Activated naive CD4-positive, alpha-beta T cell treated with anti-CD3 and anti-CD28 coated beads, Interleukin-2, amount 10 ng/mL, durations not matched to agents 7 days and 5 days (primary cell): ENCODE results near the gene CELA2B.

Experiments used
- CTCF ChIA-PET: fragments of 350-600 bp; sonication (Branson Sonifier 250); formaldehyde crosslinking; loops from one replicate; lab custom pipeline; 2021; ENCODE audit warnings: antibody characterized with exemption; lab: Charles Lee
- DNase-seq: peaks from one replicate; pipeline ENCODE4 v3.0.0-alpha.2; 2020
- H3K27ac Mint-ChIP-seq: one replicate; pipeline ENCODE4 v1.8.0; 2021; ENCODE audit warnings: mild to moderate bottlenecking, moderate library complexity, mixed read lengths
- H3K27me3 Mint-ChIP-seq: one replicate; pipeline ENCODE4 v1.8.0; 2021; ENCODE audit warnings: mild to moderate bottlenecking, mixed read lengths
- H3K36me3 Mint-ChIP-seq: one replicate; pipeline ENCODE4 v1.8.0; 2021; ENCODE audit warnings: mixed read lengths
- H3K4me1 Mint-ChIP-seq: one replicate; pipeline ENCODE4 v1.8.0; 2021; ENCODE audit warnings: mixed read lengths
- H3K4me3 Mint-ChIP-seq: one replicate; pipeline ENCODE4 v1.8.0; 2021; ENCODE audit warnings: mild to moderate bottlenecking, moderate library complexity, mixed read lengths
- H3K9me3 Mint-ChIP-seq: one replicate; pipeline ENCODE4 v1.8.0; 2021; ENCODE audit warnings: mixed read lengths

CELA2B gene

GRCh38 chr1:15436881-15437442, 38.9 kb upstream of the CELA2B start:
- Mint-ChIP-seq H3K9me3 (no peaks in the 10 kb centered on the region), H3K36me3 (no peaks in the 10 kb centered on the region), H3K27ac (no peak overlapping the region), H3K4me1 (no peaks in the 10 kb centered on the region), H3K27me3 (no peaks in the 10 kb centered on the region), H3K4me3 (no peak overlapping the region)
- no peak for DNase-seq
- CTCF ChIA-PET, result interaction anchor here (1.2 to 9.8 kb wide), 2 partner anchors 109 to 113 kb away, joined by 5 to 120 read pairs; no protein-coding TSS in a partner anchor

- H3K36me3 Mint-ChIP-seq, result no peaks in the 10 kb centered on the region
- no peaks in the 10 kb centered on the region for H3K9me3 Mint-ChIP-seq
- no peak overlapping the region for H3K27ac Mint-ChIP-seq
- H3K4me1 Mint-ChIP-seq, result no peaks in the 10 kb centered on the region
- no peak overlapping the region for H3K4me3 Mint-ChIP-seq
- no peak for DNase-seq
- peaks cover 9% of the 10 kb centered on the region for H3K27me3 Mint-ChIP-seq
- CTCF ChIA-PET, result no interaction called here
Measured at GRCh38 chr1:15439325-15439724, 36.6 kb upstream of the CELA2B start.

GRCh38 chr1:15440357-15440756, 35.5 kb upstream of the CELA2B start:
- Mint-ChIP-seq H3K4me1 (no peaks in the 10 kb centered on the region), H3K4me3 (no peak overlapping the region), H3K9me3 (no peaks in the 10 kb centered on the region), H3K27me3 (peaks cover 16% of the 10 kb centered on the region), H3K27ac (no peak overlapping the region), H3K36me3 (no peaks in the 10 kb centered on the region)
- CTCF ChIA-PET, result no interaction called here
- DNase-seq, result no peak

GRCh38 chr1:15441247-15441646, 34.7 kb upstream of the CELA2B start:
- Mint-ChIP-seq H3K4me1 (peaks cover 4% of the 10 kb centered on the region), H3K36me3 (no peaks in the 10 kb centered on the region), H3K27ac (no peak overlapping the region), H3K27me3 (peaks cover 19% of the 10 kb centered on the region), H3K4me3 (no peak overlapping the region), H3K9me3 (no peaks in the 10 kb centered on the region)
- DNase-seq, result no peak
- CTCF ChIA-PET, result interaction anchor here (1.0 kb wide), 1 partner anchor 10 kb away, joined by 4 read pairs; no protein-coding TSS in a partner anchor

GRCh38 chr1:15442119-15442518, 33.8 kb upstream of the CELA2B start:
- no peak overlapping the region for H3K27ac Mint-ChIP-seq
- H3K4me1 Mint-ChIP-seq, result peaks cover 4% of the 10 kb centered on the region
- DNase-seq, result no peak
- H3K36me3 Mint-ChIP-seq, result no peaks in the 10 kb centered on the region
- H3K4me3 Mint-ChIP-seq, result no peak overlapping the region
- CTCF ChIA-PET, result no interaction called here
- peaks cover 27% of the 10 kb centered on the region for H3K27me3 Mint-ChIP-seq
- no peaks in the 10 kb centered on the region for H3K9me3 Mint-ChIP-seq

- Mint-ChIP-seq H3K36me3 (no peaks in the 10 kb centered on the region), H3K4me1 (peaks cover 4% of the 10 kb centered on the region), H3K27me3 (peaks cover 31% of the 10 kb centered on the region), H3K9me3 (no peaks in the 10 kb centered on the region), H3K27ac (no peak overlapping the region), H3K4me3 (no peak overlapping the region)
- DNase-seq, result no peak
- CTCF ChIA-PET, result interaction anchor here (1.2 kb wide), 1 partner anchor 10 kb away, joined by 3 read pairs; no protein-coding TSS in a partner anchor
Measured at GRCh38 chr1:15442759-15443158, 33.1 kb upstream of the CELA2B start.

- no peak overlapping the region for H3K4me3 Mint-ChIP-seq
- no peak for DNase-seq
- no peak overlapping the region for H3K27ac Mint-ChIP-seq
- CTCF ChIA-PET, result interaction anchor here (1.1 to 1.2 kb wide), 2 partner anchors 10 to 14 kb away, joined by 3 read pairs; no protein-coding TSS in a partner anchor
- H3K27me3 Mint-ChIP-seq, result peaks cover 32% of the 10 kb centered on the region
- peaks cover 4% of the 10 kb centered on the region for H3K4me1 Mint-ChIP-seq
- no peaks in the 10 kb centered on the region for H3K9me3 Mint-ChIP-seq
- no peaks in the 10 kb centered on the region for H3K36me3 Mint-ChIP-seq
Measured at GRCh38 chr1:15443281-15443680, 32.6 kb upstream of the CELA2B start.

- H3K4me3 Mint-ChIP-seq, result no peak overlapping the region
- H3K36me3 Mint-ChIP-seq, result no peaks in the 10 kb centered on the region
- CTCF ChIA-PET, result interaction anchor here (1.1 kb wide), 1 partner anchor 15 kb away, joined by 3 read pairs; no protein-coding TSS in a partner anchor
- peaks cover 36% of the 10 kb centered on the region for H3K27me3 Mint-ChIP-seq
- no peak for DNase-seq
- H3K27ac Mint-ChIP-seq, result no peak overlapping the region
- H3K4me1 Mint-ChIP-seq, result peaks cover 4% of the 10 kb centered on the region
- H3K9me3 Mint-ChIP-seq, result no peaks in the 10 kb centered on the region
Measured at GRCh38 chr1:15444468-15445389, 31.2 kb upstream of the CELA2B start.

- DNase-seq, result no peak
- CTCF ChIA-PET, result no interaction called here
- peaks cover 37% of the 10 kb centered on the region for H3K27me3 Mint-ChIP-seq
- H3K36me3 Mint-ChIP-seq, result no peaks in the 10 kb centered on the region
- H3K4me3 Mint-ChIP-seq, result no peak overlapping the region
- no peak overlapping the region for H3K27ac Mint-ChIP-seq
- H3K4me1 Mint-ChIP-seq, result peaks cover 4% of the 10 kb centered on the region
- H3K9me3 Mint-ChIP-seq, result no peaks in the 10 kb centered on the region
Measured at GRCh38 chr1:15445390-15446122, 30.3 kb upstream of the CELA2B start.

- Mint-ChIP-seq H3K4me3 (no peak overlapping the region), H3K4me1 (peaks cover 4% of the 10 kb centered on the region), H3K27me3 (peaks cover 37% of the 10 kb centered on the region), H3K27ac (no peak overlapping the region), H3K36me3 (no peaks in the 10 kb centered on the region), H3K9me3 (no peaks in the 10 kb centered on the region)
- DNase-seq, result no peak
- CTCF ChIA-PET, result no interaction called here
Measured at GRCh38 chr1:15446212-15446611, 29.7 kb upstream of the CELA2B start.

GRCh38 chr1:15448877-15449462, 26.9 kb upstream of the CELA2B start:
- Mint-ChIP-seq H3K27me3 (peaks cover 36% of the 10 kb centered on the region), H3K36me3 (no peaks in the 10 kb centered on the region)

GRCh38 chr1:15449567-15449966, 26.3 kb upstream of the CELA2B start:
- peaks cover 4% of the 10 kb centered on the region for H3K4me1 Mint-ChIP-seq
- CTCF ChIA-PET, result interaction anchor here (1.3 kb wide), 1 partner anchor 11 kb away, joined by 3 read pairs; the partner anchor contains the start of gene CTRC
- H3K27me3 Mint-ChIP-seq, result peaks cover 30% of the 10 kb centered on the region
- no peaks in the 10 kb centered on the region for H3K36me3 Mint-ChIP-seq
- no peaks in the 10 kb centered on the region for H3K9me3 Mint-ChIP-seq
- H3K27ac Mint-ChIP-seq, result no peak overlapping the region
- no peak for DNase-seq
- H3K4me3 Mint-ChIP-seq, result no peak overlapping the region

More at GRCh38 chr1:15448877-15449462, 26.9 kb upstream of the CELA2B start:
- DNase-seq, result no peak
- no peak overlapping the region for H3K4me3 Mint-ChIP-seq
- peaks cover 4% of the 10 kb centered on the region for H3K4me1 Mint-ChIP-seq
- no peak overlapping the region for H3K27ac Mint-ChIP-seq
- no peaks in the 10 kb centered on the region for H3K9me3 Mint-ChIP-seq
- CTCF ChIA-PET, result no interaction called here

- DNase-seq, result no peak
- H3K4me3 Mint-ChIP-seq, result no peak overlapping the region
- H3K36me3 Mint-ChIP-seq, result no peaks in the 10 kb centered on the region
- CTCF ChIA-PET, result no interaction called here
- no peaks in the 10 kb centered on the region for H3K4me1 Mint-ChIP-seq
- H3K9me3 Mint-ChIP-seq, result no peaks in the 10 kb centered on the region
- no peak overlapping the region for H3K27ac Mint-ChIP-seq
- H3K27me3 Mint-ChIP-seq, result peaks cover 23% of the 10 kb centered on the region
Measured at GRCh38 chr1:15451014-15451722, 24.7 kb upstream of the CELA2B start.
